ENCODE measurements around the gene DHX36. TPM values are rescaled to one million over a fixed set of nuclear protein-coding genes. Genes with fewer than 3 reads are reported as not detected.

DHX36 gene
- total and polyA plus RNA-seq, 9 donors = 23.7 to 89.5 (median 57.0) TPM

DNA sequence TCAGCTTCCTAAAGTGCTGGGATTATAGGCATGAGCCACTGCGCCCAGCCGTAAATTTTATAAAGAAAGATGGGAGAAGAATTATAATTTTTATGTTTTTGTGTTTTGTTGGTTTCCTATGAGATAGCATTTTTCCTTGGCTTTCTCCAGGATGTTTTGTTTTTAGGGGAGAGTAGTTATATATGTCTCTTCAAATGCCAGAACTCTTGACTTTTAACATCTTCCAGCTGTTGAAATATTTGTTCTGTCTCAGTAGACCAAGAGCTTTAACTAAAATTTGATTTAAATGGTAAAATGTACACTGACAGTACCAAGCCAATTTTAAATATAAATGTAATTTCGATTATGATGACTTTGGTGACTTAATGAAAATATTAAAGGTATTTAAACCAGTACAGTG, 96.8 kb downstream of the DHX36 start:
- Histone ChIP-seq H3K27ac (no peak overlapping the region), H3K27me3 (no peaks in the 10 kb centered on the region), H3K36me3 (no peaks in the 10 kb centered on the region), H3K4me1 (ENCODE audit: insufficient read depth) (no peaks in the 10 kb centered on the region), H3K9me3 (no peaks in the 10 kb centered on the region), H3K4me3 (no peak overlapping the region)
- 79 to 89% (median 83%) methylated on average over 3 of the region's 3 CpGs for WGBS, 3 donors
- DNase-seq = no peak
- intact Hi-C loops (cut with DNase I) = no loop called here
- no peak for TF ChIP-seq POLR2A (IDR thresholded peaks at IDR 0.05)
- no peak for TF ChIP-seq EP300 (IDR thresholded peaks at IDR 0.05)
- TF ChIP-seq, protein P1, sequence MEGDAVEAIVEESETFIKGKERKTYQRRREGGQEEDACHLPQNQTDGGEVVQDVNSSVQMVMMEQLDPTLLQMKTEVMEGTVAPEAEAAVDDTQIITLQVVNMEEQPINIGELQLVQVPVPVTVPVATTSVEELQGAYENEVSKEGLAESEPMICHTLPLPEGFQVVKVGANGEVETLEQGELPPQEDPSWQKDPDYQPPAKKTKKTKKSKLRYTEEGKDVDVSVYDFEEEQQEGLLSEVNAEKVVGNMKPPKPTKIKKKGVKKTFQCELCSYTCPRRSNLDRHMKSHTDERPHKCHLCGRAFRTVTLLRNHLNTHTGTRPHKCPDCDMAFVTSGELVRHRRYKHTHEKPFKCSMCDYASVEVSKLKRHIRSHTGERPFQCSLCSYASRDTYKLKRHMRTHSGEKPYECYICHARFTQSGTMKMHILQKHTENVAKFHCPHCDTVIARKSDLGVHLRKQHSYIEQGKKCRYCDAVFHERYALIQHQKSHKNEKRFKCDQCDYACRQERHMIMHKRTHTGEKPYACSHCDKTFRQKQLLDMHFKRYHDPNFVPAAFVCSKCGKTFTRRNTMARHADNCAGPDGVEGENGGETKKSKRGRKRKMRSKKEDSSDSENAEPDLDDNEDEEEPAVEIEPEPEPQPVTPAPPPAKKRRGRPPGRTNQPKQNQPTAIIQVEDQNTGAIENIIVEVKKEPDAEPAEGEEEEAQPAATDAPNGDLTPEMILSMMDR (IDR thresholded peaks at IDR 0.05) = no peak

DNA sequence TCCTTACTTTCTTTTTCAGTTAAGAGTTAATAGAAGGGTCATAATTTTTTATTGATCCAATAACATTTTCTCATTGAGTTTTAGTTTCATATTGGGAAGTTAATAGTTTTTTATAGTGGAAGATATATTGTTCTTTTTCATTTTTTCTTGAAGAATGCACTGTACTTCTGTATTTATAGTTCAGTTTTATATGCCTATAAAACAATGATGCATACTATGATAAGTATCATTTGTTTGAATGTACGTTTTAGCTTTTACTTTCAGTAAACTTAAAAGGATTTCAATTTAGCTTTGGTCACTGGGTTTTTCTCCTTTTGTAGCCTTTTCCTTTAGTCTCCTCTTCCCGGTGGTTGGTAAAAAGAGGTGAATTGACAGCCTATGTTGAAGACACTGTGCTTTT, 98.8 kb downstream of the DHX36 start:
- no peak for TF ChIP-seq EP300 (IDR thresholded peaks at IDR 0.05)
- no peak for TF ChIP-seq POLR2A (IDR thresholded peaks at IDR 0.05)
- TF ChIP-seq, protein P1 (IDR thresholded peaks at IDR 0.05) = no peak
- H3K27me3 ChIP-seq = no peaks in the 10 kb centered on the region
- no peaks in the 10 kb centered on the region for H3K36me3 ChIP-seq
- H3K27ac ChIP-seq = no peak overlapping the region
- no peaks in the 10 kb centered on the region for H3K4me1 ChIP-seq (ENCODE audit: insufficient read depth)
- H3K9me3 ChIP-seq = no peaks in the 10 kb centered on the region
- no peak overlapping the region for H3K4me3 ChIP-seq
- 68 to 85% (median 75%) methylated on average over 2 of the region's 2 CpGs for WGBS, 3 donors
- no peak for DNase-seq
- intact Hi-C loops (cut with DNase I) = no loop called here

DNA sequence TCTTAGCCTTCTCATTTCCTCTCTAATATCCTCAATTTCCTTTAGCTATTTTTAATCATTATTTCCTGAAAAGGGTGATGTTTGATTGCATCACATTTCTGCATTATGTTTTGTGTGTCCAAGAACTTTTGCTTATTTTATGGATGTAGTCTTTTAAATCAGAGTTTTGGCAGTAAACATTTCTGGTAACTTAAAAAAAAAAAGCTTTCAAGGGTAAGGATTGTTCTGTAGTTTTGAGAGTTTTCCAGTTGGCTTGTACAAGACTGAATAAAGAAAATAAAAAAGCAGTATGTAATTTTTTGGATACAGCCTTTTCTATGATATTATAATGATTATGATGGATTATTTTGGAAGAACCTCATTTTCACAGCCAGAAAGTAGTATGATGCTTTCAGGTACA, 99.4 kb downstream of the DHX36 start:
- H3K4me3 ChIP-seq = no peak overlapping the region
- no peak for DNase-seq
- H3K9me3 ChIP-seq = no peaks in the 10 kb centered on the region
- H3K27me3 ChIP-seq = no peaks in the 10 kb centered on the region
- H3K4me1 ChIP-seq (ENCODE audit: insufficient read depth) = no peaks in the 10 kb centered on the region
- no peak overlapping the region for H3K27ac ChIP-seq
- intact Hi-C loops (cut with DNase I) = no loop called here
- H3K36me3 ChIP-seq = no peaks in the 10 kb centered on the region
- TF ChIP-seq, protein P1 (IDR thresholded peaks at IDR 0.05) = no peak
- TF ChIP-seq POLR2A (IDR thresholded peaks at IDR 0.05) = no peak
- TF ChIP-seq EP300 (IDR thresholded peaks at IDR 0.05) = no peak

DNA sequence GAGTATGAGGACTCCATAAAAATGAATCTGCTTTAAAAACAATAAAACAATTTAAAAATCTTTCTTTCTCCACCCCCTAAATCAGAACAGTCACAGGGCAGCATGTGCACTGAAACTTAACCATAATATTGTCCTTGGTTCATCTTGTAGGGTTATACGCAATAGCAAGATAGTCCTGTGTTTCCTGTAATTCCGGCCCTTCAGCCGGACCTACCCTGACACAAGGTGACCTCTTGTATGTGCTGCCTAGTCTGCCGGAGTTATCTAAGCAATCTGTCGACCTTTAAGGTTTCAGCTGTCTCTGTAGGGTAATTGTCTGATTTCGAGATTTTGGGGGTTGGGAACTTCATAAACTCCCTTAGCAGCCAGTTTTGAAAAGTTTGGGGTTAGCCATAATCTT, 99.9 kb downstream of the DHX36 start:
- Histone ChIP-seq H3K27ac (no peak overlapping the region), H3K36me3 (no peaks in the 10 kb centered on the region), H3K9me3 (no peaks in the 10 kb centered on the region), H3K4me3 (no peak overlapping the region), H3K27me3 (no peaks in the 10 kb centered on the region), H3K4me1 (ENCODE audit: insufficient read depth) (no peaks in the 10 kb centered on the region)
- DNase-seq = no peak
- intact Hi-C loops (cut with DNase I) = no loop called here
- TF ChIP-seq EP300 (IDR thresholded peaks at IDR 0.05) (no peak), POLR2A (IDR thresholded peaks at IDR 0.05) (no peak)
- TF ChIP-seq, protein P1 (IDR thresholded peaks at IDR 0.05) = no peak
- 52 to 61% (median 58%) methylated on average over 6 of the region's 6 CpGs for WGBS, 3 donors

DNA sequence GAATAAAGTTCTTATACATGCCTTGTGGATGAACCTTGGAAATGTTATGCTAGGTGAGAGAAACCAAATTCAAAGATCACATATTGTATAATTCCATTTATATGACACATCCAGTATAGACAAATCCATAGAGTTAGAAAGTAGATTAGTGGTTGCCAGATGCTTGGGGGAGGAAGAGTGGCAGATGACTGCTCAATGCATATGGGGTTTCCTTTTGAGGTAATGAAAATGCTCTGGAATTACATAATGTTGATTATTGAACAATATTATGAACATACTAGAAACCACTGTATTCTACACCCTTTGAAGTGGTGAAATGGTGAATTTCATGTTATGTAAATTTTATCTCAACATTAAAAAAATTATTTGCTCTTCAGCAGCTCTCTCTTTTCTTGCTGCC, 100.8 kb downstream of the DHX36 start:
- no peak overlapping the region for H3K4me3 ChIP-seq
- intact Hi-C loops (cut with DNase I) = no loop called here
- no peaks in the 10 kb centered on the region for H3K9me3 ChIP-seq
- TF ChIP-seq, protein P1 (IDR thresholded peaks at IDR 0.05) = no peak
- TF ChIP-seq EP300 (IDR thresholded peaks at IDR 0.05) = no peak
- TF ChIP-seq POLR2A (IDR thresholded peaks at IDR 0.05) = no peak
- H3K36me3 ChIP-seq = no peaks in the 10 kb centered on the region
- no peaks in the 10 kb centered on the region for H3K27me3 ChIP-seq
- no peak for DNase-seq
- no peaks in the 10 kb centered on the region for H3K4me1 ChIP-seq (ENCODE audit: insufficient read depth)
- no peak overlapping the region for H3K27ac ChIP-seq
